Measurements from ENCODE around the gene ALG3. TPM values are rescaled to one million over a fixed set of nuclear protein-coding genes. Genes with fewer than 3 reads are reported as not detected.

The ALG3 gene
- total RNA-seq, 1 donor from 2014 or later: 38.6 TPM

GRCh38 chr3:184231671-184232070 lies 17.1 kb downstream of the ALG3 start:
- Mint-ChIP-seq H3K4me1 (ENCODE audit: unreplicated experiment) (peaks cover 19% of the 10 kb centered on the region), H3K9me3 (ENCODE audit: unreplicated experiment) (no peaks in the 10 kb centered on the region), H3K4me3 (ENCODE audit: unreplicated experiment) (peak overlapping the region; percentile 89), H3K36me3 (ENCODE audit: low read depth, unreplicated experiment) (peaks cover 11% of the 10 kb centered on the region), H3K27me3 (ENCODE audit: unreplicated experiment) (peaks cover 37% of the 10 kb centered on the region), H3K27ac (ENCODE audit: unreplicated experiment) (no peak overlapping the region)
- no peak for DNase-seq (ENCODE audit: low spot score)
- TF ChIP-seq CTCF (IDR thresholded peaks at IDR 0.05; ENCODE audit: unreplicated experiment): no peak

GRCh38 chr3:184230603-184231528 lies 17.9 kb downstream of the ALG3 start:
- TF ChIP-seq CTCF (IDR thresholded peaks at IDR 0.05; ENCODE audit: unreplicated experiment): no peak
- Mint-ChIP-seq H3K4me1 (ENCODE audit: unreplicated experiment) (peaks cover 18% of the 10 kb centered on the region), H3K9me3 (ENCODE audit: unreplicated experiment) (no peaks in the 10 kb centered on the region), H3K27ac (ENCODE audit: unreplicated experiment) (peak overlapping the region; percentile 80), H3K4me3 (ENCODE audit: unreplicated experiment) (peak overlapping the region; percentile 89), H3K36me3 (ENCODE audit: low read depth, unreplicated experiment) (peaks cover 9% of the 10 kb centered on the region), H3K27me3 (ENCODE audit: unreplicated experiment) (peaks cover 36% of the 10 kb centered on the region)
- DNase-seq (ENCODE audit: low spot score): no peak

GRCh38 chr3:184230081-184230602 lies 18.6 kb downstream of the ALG3 start:
- Mint-ChIP-seq H3K4me1 (ENCODE audit: unreplicated experiment) (peaks cover 11% of the 10 kb centered on the region), H3K9me3 (ENCODE audit: unreplicated experiment) (no peaks in the 10 kb centered on the region), H3K27me3 (ENCODE audit: unreplicated experiment) (peaks cover 31% of the 10 kb centered on the region), H3K4me3 (ENCODE audit: unreplicated experiment) (no peak overlapping the region), H3K36me3 (ENCODE audit: low read depth, unreplicated experiment) (peaks cover 8% of the 10 kb centered on the region), H3K27ac (ENCODE audit: unreplicated experiment) (no peak overlapping the region)
- no peak for TF ChIP-seq CTCF (IDR thresholded peaks at IDR 0.05; ENCODE audit: unreplicated experiment)
- no peak for DNase-seq (ENCODE audit: low spot score)

GRCh38 chr3:184229394-184230080 lies 19.2 kb downstream of the ALG3 start, which contains the start of gene VWA5B2:
TSS of gene VWA5B2 (plus strand) at chr3:184229585. CDS start at chr3:184230529, 944 bp downstream.
- peaks cover 11% of the 10 kb centered on the region for H3K4me1 Mint-ChIP-seq (ENCODE audit: unreplicated experiment)
- peak; percentile 63 for DNase-seq (ENCODE audit: low spot score)
- H3K36me3 Mint-ChIP-seq (ENCODE audit: low read depth, unreplicated experiment): peaks cover 8% of the 10 kb centered on the region
- no peak within 1 kb of the TSS for H3K4me3 Mint-ChIP-seq (ENCODE audit: unreplicated experiment)
- TF ChIP-seq CTCF (IDR thresholded peaks at IDR 0.05; ENCODE audit: unreplicated experiment): peak; percentile 15
- H3K9me3 Mint-ChIP-seq (ENCODE audit: unreplicated experiment): no peaks in the 10 kb centered on the region
- H3K27me3 Mint-ChIP-seq (ENCODE audit: unreplicated experiment): peaks cover 31% of the 10 kb centered on the region
- H3K27ac Mint-ChIP-seq (ENCODE audit: unreplicated experiment): no peak within 1 kb of the TSS

Measured in endothelial cell (in vitro differentiated cells).